Fibroblast of skin of left quadriceps (primary cell): ENCODE results near the gene SGCD.

Experiments
- DNase-seq, 2 experiments: peaks; one replicate each; pipeline ENCODE4 v3.0.0-alpha.2; 2013; ENCODE audit warnings: low read depth in 2 of 2

SGCD gene

GRCh38 chr5:156691572-156691971 is 364.6 kb downstream of the SGCD start:
- DNase-seq: no peak

- no peak for DNase-seq
These were observed 366.1 kb downstream of the SGCD start for GRCh38 chr5:156693113-156693512.

- peak; percentile 14 to 18 for DNase-seq
These were observed 367.6 kb downstream of the SGCD start for GRCh38 chr5:156694598-156694997.

GRCh38 chr5:156695774-156696173 is 368.8 kb downstream of the SGCD start:
- DNase-seq: no peak

GRCh38 chr5:156698323-156698722 is 371.4 kb downstream of the SGCD start:
- DNase-seq: no peak

- DNase-seq: no peak
These were observed 372.2 kb downstream of the SGCD start for GRCh38 chr5:156699147-156699546.

- no peak for DNase-seq
These were observed 377.2 kb downstream of the SGCD start for GRCh38 chr5:156704139-156704538.

- no peak for DNase-seq
These were observed 379.7 kb downstream of the SGCD start for GRCh38 chr5:156706631-156707030.

GRCh38 chr5:156707750-156708149 is 380.8 kb downstream of the SGCD start:
- no peak for DNase-seq

GRCh38 chr5:156715287-156715686 is 388.3 kb downstream of the SGCD start:
- no peak for DNase-seq

GRCh38 chr5:156716591-156717380 is 389.8 kb downstream of the SGCD start:
- DNase-seq: no peak

GRCh38 chr5:156718985-156719384 is 392.0 kb downstream of the SGCD start:
- DNase-seq: no peak

- no peak for DNase-seq
These were observed 395.4 kb downstream of the SGCD start for GRCh38 chr5:156722358-156722757.

GRCh38 chr5:156735477-156735876 is 408.5 kb downstream of the SGCD start:
- DNase-seq: no peak

- DNase-seq: no peak
These were observed 414.6 kb downstream of the SGCD start for GRCh38 chr5:156741516-156741915.

- DNase-seq: no peak
These were observed 426.9 kb downstream of the SGCD start for GRCh38 chr5:156753846-156754245.

- DNase-seq: no peak
These were observed 428.6 kb downstream of the SGCD start for GRCh38 chr5:156755421-156756087.

- no peak for DNase-seq
These were observed 431.2 kb downstream of the SGCD start for GRCh38 chr5:156758011-156758791.

GRCh38 chr5:156759156-156759555 is 432.2 kb downstream of the SGCD start:
- no peak for DNase-seq

GRCh38 chr5:156762771-156763170 is 435.8 kb downstream of the SGCD start:
- peak; percentile 12 to 13 for DNase-seq

GRCh38 chr5:156764176-156764971 is 437.4 kb downstream of the SGCD start:
- no peak for DNase-seq

GRCh38 chr5:156774273-156774672 is 447.3 kb downstream of the SGCD start:
- DNase-seq: no peak
